Measurements from ENCODE around the gene ZC3H14. TPM values are rescaled to one million over a fixed set of nuclear protein-coding genes. Genes with fewer than 3 reads are reported as not detected.

The ZC3H14 gene
- total RNA-seq, 1 donor from 2014 or later, result 55.8 TPM

DNA sequence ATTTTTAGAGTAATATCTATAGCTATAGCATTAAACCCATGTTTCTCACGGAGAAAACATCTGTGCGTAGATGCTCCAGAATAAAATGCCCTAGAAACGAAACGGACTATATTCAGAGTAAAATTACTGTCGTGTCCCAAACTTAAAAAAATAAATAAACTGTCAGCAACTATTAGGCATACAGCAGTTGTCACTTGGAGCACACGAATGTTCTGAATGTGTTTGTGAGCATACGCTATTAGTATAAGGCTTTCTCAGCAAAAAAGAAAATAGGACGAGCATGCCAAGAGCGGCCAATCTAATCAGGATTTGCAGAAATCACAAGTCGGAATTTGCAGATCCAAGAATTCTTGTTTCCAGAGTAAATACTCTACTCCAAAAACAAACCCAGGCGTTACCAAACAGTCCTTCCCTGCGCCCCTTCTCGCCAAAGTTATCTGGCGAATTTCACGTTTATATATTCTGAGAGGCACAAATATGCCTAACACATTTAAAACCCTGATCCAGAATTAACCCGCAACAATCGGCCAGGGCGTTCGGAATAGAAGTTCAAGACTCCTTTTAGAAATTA lies 8.9 kb upstream of the ZC3H14 start:
- Mint-ChIP-seq H3K9me3 (ENCODE audit: unreplicated experiment) (no peaks in the 10 kb centered on the region), H3K4me3 (ENCODE audit: unreplicated experiment) (peak overlapping the region; percentile 92), H3K27ac (ENCODE audit: unreplicated experiment) (peak overlapping the region; percentile 42), H3K36me3 (ENCODE audit: low read depth, unreplicated experiment) (peaks cover 4% of the 10 kb centered on the region), H3K4me1 (ENCODE audit: low read depth, unreplicated experiment) (peaks cover 15% of the 10 kb centered on the region), H3K27me3 (ENCODE audit: low read depth, unreplicated experiment) (no peaks in the 10 kb centered on the region)
- Histone ChIP-seq H3K79me2 (ENCODE audit: insufficient read depth, low read length) (peaks cover 47% of the 10 kb centered on the region), H2AFZ (ENCODE audit: low read depth, low read length) (peak overlapping the region; percentile 49), H3K4me1 (ENCODE audit: insufficient read depth, low read length) (peaks cover 27% of the 10 kb centered on the region), H3K9ac (ENCODE audit: low read length) (peak overlapping the region; percentile 91), H4K20me1 (ENCODE audit: insufficient read depth, low read length) (peaks cover 27% of the 10 kb centered on the region), H3K27me3 (ENCODE audit: insufficient read depth, low read length) (no peaks in the 10 kb centered on the region), H3K4me3 (ENCODE audit: insufficient read depth, low read depth, low read length) (peak overlapping the region; percentile 92), H3K36me3 (ENCODE audit: insufficient read depth, low read length) (peaks cover 1% of the 10 kb centered on the region), H3K9me3 (ENCODE audit: insufficient read depth, low read depth, low read length) (no peaks in the 10 kb centered on the region), H3K4me2 (ENCODE audit: low read length) (peak overlapping the region; percentile 89), H3K27ac (ENCODE audit: low read depth, low read length) (peak overlapping the region; percentile 70)
- no peak for TF ChIP-seq EZH2 (IDR thresholded peaks at IDR 0.05; ENCODE audit: insufficient read depth, low read length)
- TF ChIP-seq, protein P1, sequence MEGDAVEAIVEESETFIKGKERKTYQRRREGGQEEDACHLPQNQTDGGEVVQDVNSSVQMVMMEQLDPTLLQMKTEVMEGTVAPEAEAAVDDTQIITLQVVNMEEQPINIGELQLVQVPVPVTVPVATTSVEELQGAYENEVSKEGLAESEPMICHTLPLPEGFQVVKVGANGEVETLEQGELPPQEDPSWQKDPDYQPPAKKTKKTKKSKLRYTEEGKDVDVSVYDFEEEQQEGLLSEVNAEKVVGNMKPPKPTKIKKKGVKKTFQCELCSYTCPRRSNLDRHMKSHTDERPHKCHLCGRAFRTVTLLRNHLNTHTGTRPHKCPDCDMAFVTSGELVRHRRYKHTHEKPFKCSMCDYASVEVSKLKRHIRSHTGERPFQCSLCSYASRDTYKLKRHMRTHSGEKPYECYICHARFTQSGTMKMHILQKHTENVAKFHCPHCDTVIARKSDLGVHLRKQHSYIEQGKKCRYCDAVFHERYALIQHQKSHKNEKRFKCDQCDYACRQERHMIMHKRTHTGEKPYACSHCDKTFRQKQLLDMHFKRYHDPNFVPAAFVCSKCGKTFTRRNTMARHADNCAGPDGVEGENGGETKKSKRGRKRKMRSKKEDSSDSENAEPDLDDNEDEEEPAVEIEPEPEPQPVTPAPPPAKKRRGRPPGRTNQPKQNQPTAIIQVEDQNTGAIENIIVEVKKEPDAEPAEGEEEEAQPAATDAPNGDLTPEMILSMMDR (IDR thresholded peaks at IDR 0.05; ENCODE audit: insufficient read depth, low read depth, low read length), result no peak
- DNase-seq (ENCODE audit: low read depth) (peak; percentile 22), FAIRE-seq (no peak)

DNA sequence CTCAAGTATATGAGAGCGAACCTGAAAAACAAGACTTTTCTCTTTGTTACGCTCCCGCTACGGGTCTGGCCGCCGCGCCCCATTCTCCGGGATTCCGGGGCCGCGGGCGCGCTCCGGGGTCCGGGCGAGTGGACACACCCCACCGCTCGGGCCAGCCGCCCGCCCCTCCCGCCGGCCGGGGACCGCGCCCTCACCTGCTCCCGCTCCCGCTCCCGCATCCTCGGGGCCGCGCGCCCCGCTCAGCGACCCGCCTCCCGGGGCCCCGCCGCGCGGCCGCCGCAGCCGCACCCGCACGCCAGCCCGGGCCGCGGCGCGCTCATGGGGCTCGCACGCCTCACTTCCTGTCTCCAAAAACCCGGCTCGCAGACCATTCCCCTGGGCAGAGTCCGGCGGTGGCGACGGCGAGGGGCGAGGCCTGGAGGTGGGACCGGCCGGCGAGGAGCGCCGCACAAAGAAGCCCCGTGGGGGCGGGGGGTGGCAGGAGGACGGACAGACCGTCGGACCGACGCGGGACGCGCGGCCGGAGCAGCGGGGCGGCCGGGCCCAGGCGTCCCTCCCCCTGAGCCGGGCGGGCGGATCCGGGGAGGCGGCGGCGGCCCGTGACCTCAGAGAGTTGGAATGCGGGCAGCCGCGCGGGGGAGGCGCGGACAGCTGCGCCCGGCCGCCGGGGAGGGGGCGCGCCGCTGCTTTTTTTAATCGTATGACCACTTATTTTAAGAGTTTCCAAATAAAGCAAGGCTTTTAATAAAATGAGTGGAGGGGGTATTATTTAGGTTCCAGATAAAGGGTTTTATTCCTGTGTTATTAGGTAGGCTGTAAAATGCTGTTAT lies 8.2 kb upstream of the ZC3H14 start, which contains the start of gene PTPN21:
PTPN21 (minus strand) TSS at position 551 of the 830 bp plus-strand sequence. CDS start 4,590 bp downstream, outside the sequence.
- H3K4me3 ChIP-seq (ENCODE audit: insufficient read depth, low read depth, low read length), result peak within 1 kb of the TSS; percentile 92
- Mint-ChIP-seq H3K4me1 (ENCODE audit: low read depth, unreplicated experiment) (peaks cover 15% of the 10 kb centered on the region), H3K27ac (ENCODE audit: unreplicated experiment) (peak within 1 kb of the TSS; percentile 88), H3K27me3 (ENCODE audit: low read depth, unreplicated experiment) (no peaks in the 10 kb centered on the region), H3K36me3 (ENCODE audit: low read depth, unreplicated experiment) (peaks cover 2% of the 10 kb centered on the region), H3K4me3 (ENCODE audit: unreplicated experiment) (peak within 1 kb of the TSS; percentile 92), H3K9me3 (ENCODE audit: unreplicated experiment) (no peaks in the 10 kb centered on the region)
- peak within 1 kb of the TSS; percentile 91 for H3K9ac ChIP-seq (ENCODE audit: low read length)
- H2AFZ ChIP-seq (ENCODE audit: low read depth, low read length), result peak within 1 kb of the TSS; percentile 49
- TF ChIP-seq EZH2 (IDR thresholded peaks at IDR 0.05; ENCODE audit: insufficient read depth, low read length), result no peak
- TF ChIP-seq, protein P1 (IDR thresholded peaks at IDR 0.05; ENCODE audit: insufficient read depth, low read depth, low read length), result no peak
- FAIRE-seq (no peak), DNase-seq (ENCODE audit: low read depth) (peak; percentile 47)
- H3K27ac ChIP-seq (ENCODE audit: low read depth, low read length), result peak within 1 kb of the TSS; percentile 70
- no peaks in the 10 kb centered on the region for H3K27me3 ChIP-seq (ENCODE audit: insufficient read depth, low read length)
- H3K9me3 ChIP-seq (ENCODE audit: insufficient read depth, low read depth, low read length), result no peaks in the 10 kb centered on the region
- peak within 1 kb of the TSS; percentile 89 for H3K4me2 ChIP-seq (ENCODE audit: low read length)
- peaks cover 43% of the 10 kb centered on the region for H3K79me2 ChIP-seq (ENCODE audit: insufficient read depth, low read length)
- H3K36me3 ChIP-seq (ENCODE audit: insufficient read depth, low read length), result no peaks in the 10 kb centered on the region
- peaks cover 27% of the 10 kb centered on the region for H4K20me1 ChIP-seq (ENCODE audit: insufficient read depth, low read length)
- peaks cover 27% of the 10 kb centered on the region for H3K4me1 ChIP-seq (ENCODE audit: insufficient read depth, low read length)
